ENCODE measurements around the gene CCDC188. TPM values are rescaled to one million over a fixed set of nuclear protein-coding genes. Genes with fewer than 3 reads are reported as not detected.

CCDC188 gene
- total and polyA plus RNA-seq, 9 of the 15 experiments (the other 6 are each of a cell fraction or from before 2014, with no cell fraction given): not detected

- TF ChIP-seq CBFB (CRISPR knock-in tag; IDR thresholded peaks at IDR 0.05): 0 out of 2 replicates have a peak, but pooled peaks have one; percentile 16
- peak; percentile 2 for TF ChIP-seq HNRNPLL (IDR thresholded peaks at IDR 0.05; ENCODE audit: low read depth, low read length, poor library complexity, severe bottlenecking)
- no peak for TF ChIP-seq ZNF41 (CRISPR knock-in tag; conservative IDR thresholded peaks at IDR 0.05)
- TF ChIP-seq MYBL2 (IDR thresholded peaks at IDR 0.05; ENCODE audit: low read depth): no peak
- peak; percentile 75 for TF ChIP-seq MYBL2 (CRISPR knock-in tag; IDR thresholded peaks at IDR 0.05; ENCODE audit: borderline replicate concordance)
- TF ChIP-seq ARNT (IDR thresholded peaks at IDR 0.05): no peak
- no peak for TF ChIP-seq DIDO1 (tag; IDR thresholded peaks at IDR 0.05; ENCODE audit: low read depth)
- no peak for TF ChIP-seq FOXM1 (IDR thresholded peaks at IDR 0.05; ENCODE audit: low read depth)
- TF ChIP-seq FOXM1 (CRISPR knock-in tag; IDR thresholded peaks at IDR 0.05; ENCODE audit: low read depth): peak; percentile 65; the same call in 1 of the 2 replicates
- 0 out of 2 replicates have a peak, but pooled peaks have one; percentile 8 for TF ChIP-seq CEBPG (CRISPR knock-in tag; IDR thresholded peaks at IDR 0.05)
- TF ChIP-seq CEBPG (tag; conservative IDR thresholded peaks at IDR 0.05 in 1 of 2, IDR thresholded peaks at IDR 0.05 in 1 of 2): no peak
- TF ChIP-seq ZNF124 (CRISPR knock-in tag; IDR thresholded peaks at IDR 0.05): peak; percentile 83; the same call in 1 of the 2 replicates
- no peak for TF ChIP-seq TRIM25 (IDR thresholded peaks at IDR 0.05; ENCODE audit: borderline replicate concordance)
- no peak for TF ChIP-seq ZNF408 (CRISPR knock-in tag; IDR thresholded peaks at IDR 0.05; ENCODE audit: low read depth)
- TF ChIP-seq E2F4 (CRISPR knock-in tag; IDR thresholded peaks at IDR 0.05; ENCODE audit: low read depth): 0 out of 2 replicates have a peak, but pooled peaks have one; percentile 57
- TF ChIP-seq TOE1 (IDR thresholded peaks at IDR 0.05; ENCODE audit: borderline replicate concordance): no peak
- no peak for TF ChIP-seq TOE1 (CRISPR knock-in tag; IDR thresholded peaks at IDR 0.05; ENCODE audit: borderline replicate concordance, low read depth)
- TF ChIP-seq ZNF511 (CRISPR knock-in tag; IDR thresholded peaks at IDR 0.05): 0 out of 2 replicates have a peak, but pooled peaks have one; percentile 46
- no peak for TF ChIP-seq PHB (CRISPR knock-in tag; IDR thresholded peaks at IDR 0.05)
- no peak for TF ChIP-seq KDM2B (CRISPR knock-in tag; IDR thresholded peaks at IDR 0.05)
- no peak for TF ChIP-seq ZNF398 (CRISPR knock-in tag; IDR thresholded peaks at IDR 0.05)
- no peak for TF ChIP-seq PML (IDR thresholded peaks at IDR 0.05; ENCODE audit: low read length)
- TF ChIP-seq ZNF644 (tag; IDR thresholded peaks at IDR 0.05; ENCODE audit: low read depth): no peak
These were observed 37.1 kb upstream of the CCDC188 start (continued) for GRCh38 chr22:20187777-20188566.
